ENCODE measurements around the gene SCO2.

SCO2 gene

DNA sequence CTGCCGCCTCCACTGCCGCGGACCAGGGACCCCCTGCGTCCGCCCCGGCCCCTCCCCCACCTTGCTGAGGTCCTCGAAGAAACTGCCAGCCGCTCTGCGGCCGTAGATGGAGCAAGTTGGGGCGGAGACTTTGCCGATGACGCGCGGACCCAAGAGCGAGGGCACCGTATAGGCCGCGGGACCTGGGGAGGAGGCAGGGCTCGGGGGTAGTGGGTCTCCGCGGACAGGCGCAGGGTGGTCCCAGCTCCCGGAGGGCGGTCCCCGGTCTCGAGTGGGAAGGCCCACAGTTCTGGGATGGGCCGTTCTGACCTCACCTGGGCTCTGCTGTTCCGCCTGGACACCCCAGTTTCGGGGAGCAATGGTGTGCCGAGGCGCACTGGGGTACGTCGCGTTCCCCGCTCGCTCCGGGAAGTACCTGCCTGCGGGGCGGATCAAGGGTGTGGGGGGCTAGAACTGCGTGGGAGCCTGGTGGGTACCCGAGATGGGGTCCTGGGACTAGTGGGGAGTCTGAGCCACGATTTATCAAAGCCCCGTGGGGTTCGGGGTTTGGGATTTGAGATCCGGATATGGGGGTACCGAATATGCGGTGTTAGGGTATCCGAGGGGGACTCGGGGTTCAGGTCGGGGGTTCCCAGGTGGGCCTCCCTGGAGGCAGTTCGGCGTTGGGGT, 5.6 kb upstream of the SCO2 start:
- no peak for TF ChIP-seq NFIC (IDR thresholded peaks at IDR 0.05)
- no peak for TF ChIP-seq FOXM1 (IDR thresholded peaks at IDR 0.05; ENCODE audit: borderline replicate concordance, low read depth)
- TF ChIP-seq ZBTB7A (IDR thresholded peaks at IDR 0.05; ENCODE audit: low read depth), result 0 out of 2 replicates have a peak, but pooled peaks have one; percentile 14
- TF ChIP-seq EP300 (IDR thresholded peaks at IDR 0.05; ENCODE audit: borderline replicate concordance), result no peak
- no peak for TF ChIP-seq TCF12 (IDR thresholded peaks at IDR 0.05; ENCODE audit: low read depth)

DNA sequence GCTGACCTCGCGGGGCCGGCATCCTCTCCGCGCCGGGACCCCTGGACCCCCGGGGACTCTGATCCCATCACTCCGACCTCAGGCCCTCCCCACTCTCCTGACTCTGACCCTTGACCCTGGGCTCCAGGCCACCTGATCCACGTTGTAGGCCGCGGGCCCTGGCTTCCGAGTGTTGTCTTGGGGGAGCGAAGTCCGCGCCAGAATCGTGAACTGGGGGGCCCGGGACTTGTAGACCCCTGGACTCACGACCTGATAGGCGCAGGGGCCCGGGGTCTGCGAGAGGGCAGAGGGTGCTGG, 5.1 kb upstream of the SCO2 start:
- TF ChIP-seq ZBTB7A (IDR thresholded peaks at IDR 0.05; ENCODE audit: low read depth) (peak; percentile 88), TEAD4 (IDR thresholded peaks at IDR 0.05) (no peak)

DNA sequence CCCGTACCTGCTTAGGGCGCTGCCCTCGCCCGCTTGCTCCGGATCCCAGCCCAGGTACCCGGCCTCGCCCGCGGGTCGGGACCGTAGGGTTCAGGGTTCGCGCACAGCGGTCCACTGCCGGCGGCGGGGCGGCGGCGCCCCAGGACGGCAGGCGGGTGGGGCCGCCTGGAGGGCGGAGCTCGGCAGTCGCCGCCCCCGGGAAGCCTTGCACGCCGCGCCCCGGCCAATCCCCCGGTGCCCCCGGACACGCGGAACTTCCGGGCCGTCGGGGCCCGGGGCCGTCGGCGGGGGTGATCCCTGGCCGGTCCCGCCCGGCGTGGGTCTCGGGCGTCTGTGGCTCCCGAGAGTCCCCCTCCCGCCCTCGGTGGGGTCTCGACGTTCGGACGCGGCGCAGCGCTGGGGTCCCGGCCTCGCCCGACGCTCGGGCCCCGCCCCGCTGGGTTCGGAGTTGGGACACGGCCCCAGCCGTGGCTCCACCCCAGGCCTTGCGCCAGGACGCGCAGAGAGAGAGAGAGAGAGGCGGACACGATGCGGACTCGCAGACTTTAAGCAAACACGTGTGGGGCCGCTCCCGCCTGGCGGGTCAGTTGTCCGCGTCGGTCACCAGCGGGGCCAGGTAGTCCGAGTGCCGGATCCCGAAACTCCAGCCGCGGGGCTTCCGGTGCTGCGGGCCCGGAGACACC, 4.6 kb upstream of the SCO2 start, which contains the start of gene TYMP:
Gene TYMP, minus strand, starts transcription at position 116 of the 683 bp plus-strand sequence. CDS start 303 bp downstream, outside the sequence.
- TF ChIP-seq FOXM1 (IDR thresholded peaks at IDR 0.05; ENCODE audit: borderline replicate concordance, low read depth) (no peak), TAF1 (IDR thresholded peaks at IDR 0.05; ENCODE audit: low read depth) (0 out of 2 replicates have a peak, but pooled peaks have one; percentile 35), RAD21 (IDR thresholded peaks at IDR 0.05; ENCODE audit: low read depth) (no peak), YY1 (IDR thresholded peaks at IDR 0.05; ENCODE audit: low read depth) (peak; percentile 57; the same call in 1 of the 2 replicates), CEBPB (IDR thresholded peaks at IDR 0.05) (no peak), TEAD4 (IDR thresholded peaks at IDR 0.05) (peak; percentile 21; the same call in 1 of the 2 replicates), NFIC (IDR thresholded peaks at IDR 0.05) (peak; percentile 25; the same call in 1 of the 2 replicates), TCF12 (IDR thresholded peaks at IDR 0.05; ENCODE audit: low read depth) (peak; percentile 38; the same call in 1 of the 2 replicates), EGR1 (IDR thresholded peaks at IDR 0.05) (no peak), EP300 (IDR thresholded peaks at IDR 0.05; ENCODE audit: borderline replicate concordance) (no peak)
- TF ChIP-seq, protein P1, sequence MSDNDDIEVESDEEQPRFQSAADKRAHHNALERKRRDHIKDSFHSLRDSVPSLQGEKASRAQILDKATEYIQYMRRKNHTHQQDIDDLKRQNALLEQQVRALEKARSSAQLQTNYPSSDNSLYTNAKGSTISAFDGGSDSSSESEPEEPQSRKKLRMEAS (IDR thresholded peaks at IDR 0.05), result peak; percentile 96
- TF ChIP-seq, protein P2, sequence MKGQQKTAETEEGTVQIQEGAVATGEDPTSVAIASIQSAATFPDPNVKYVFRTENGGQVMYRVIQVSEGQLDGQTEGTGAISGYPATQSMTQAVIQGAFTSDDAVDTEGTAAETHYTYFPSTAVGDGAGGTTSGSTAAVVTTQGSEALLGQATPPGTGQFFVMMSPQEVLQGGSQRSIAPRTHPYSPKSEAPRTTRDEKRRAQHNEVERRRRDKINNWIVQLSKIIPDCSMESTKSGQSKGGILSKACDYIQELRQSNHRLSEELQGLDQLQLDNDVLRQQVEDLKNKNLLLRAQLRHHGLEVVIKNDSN (IDR thresholded peaks at IDR 0.05), result peak; percentile 25; the same call in 1 of the 2 replicates

DNA sequence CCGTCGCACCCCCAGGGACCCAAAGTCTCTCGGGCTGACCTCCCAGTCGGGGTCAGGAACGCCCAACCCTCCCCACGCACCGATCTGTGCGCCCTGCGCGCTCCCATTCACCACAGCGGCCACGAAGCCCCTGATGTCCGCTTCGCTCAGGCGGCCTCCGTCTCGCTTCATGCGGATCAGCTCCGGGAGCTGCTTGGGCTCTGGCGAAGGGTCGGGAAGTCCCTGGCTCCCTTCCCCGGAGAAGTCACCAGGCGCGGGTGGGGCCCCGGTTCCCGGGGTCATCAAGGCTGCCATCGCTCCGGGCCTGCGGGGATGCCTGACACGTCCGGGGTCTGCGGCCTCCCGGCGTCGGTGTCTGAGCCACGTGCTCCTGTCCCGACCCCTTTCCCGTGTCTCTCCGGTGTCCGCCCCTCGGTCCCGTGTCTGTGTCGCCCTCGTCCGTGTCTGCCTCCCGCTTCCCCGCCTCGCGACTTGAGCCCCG, 4.1 kb upstream of the SCO2 start:
- no peak for TF ChIP-seq NFIC (IDR thresholded peaks at IDR 0.05)
- no peak for TF ChIP-seq CEBPB (IDR thresholded peaks at IDR 0.05)
- TF ChIP-seq TCF12 (IDR thresholded peaks at IDR 0.05; ENCODE audit: low read depth), result no peak
- TF ChIP-seq TAF1 (IDR thresholded peaks at IDR 0.05; ENCODE audit: low read depth), result no peak
- TF ChIP-seq EGR1 (IDR thresholded peaks at IDR 0.05), result no peak
- TF ChIP-seq, protein P2 (IDR thresholded peaks at IDR 0.05), result no peak
- no peak for TF ChIP-seq TEAD4 (IDR thresholded peaks at IDR 0.05)
- TF ChIP-seq, protein P1 (IDR thresholded peaks at IDR 0.05), result no peak
- no peak for TF ChIP-seq ZBTB7A (IDR thresholded peaks at IDR 0.05; ENCODE audit: low read depth)
- no peak for TF ChIP-seq RAD21 (IDR thresholded peaks at IDR 0.05; ENCODE audit: low read depth)
- no peak for TF ChIP-seq YY1 (IDR thresholded peaks at IDR 0.05; ENCODE audit: low read depth)
- TF ChIP-seq CREB1 (IDR thresholded peaks at IDR 0.05; ENCODE audit: low read depth), result no peak
- TF ChIP-seq, protein P3, sequence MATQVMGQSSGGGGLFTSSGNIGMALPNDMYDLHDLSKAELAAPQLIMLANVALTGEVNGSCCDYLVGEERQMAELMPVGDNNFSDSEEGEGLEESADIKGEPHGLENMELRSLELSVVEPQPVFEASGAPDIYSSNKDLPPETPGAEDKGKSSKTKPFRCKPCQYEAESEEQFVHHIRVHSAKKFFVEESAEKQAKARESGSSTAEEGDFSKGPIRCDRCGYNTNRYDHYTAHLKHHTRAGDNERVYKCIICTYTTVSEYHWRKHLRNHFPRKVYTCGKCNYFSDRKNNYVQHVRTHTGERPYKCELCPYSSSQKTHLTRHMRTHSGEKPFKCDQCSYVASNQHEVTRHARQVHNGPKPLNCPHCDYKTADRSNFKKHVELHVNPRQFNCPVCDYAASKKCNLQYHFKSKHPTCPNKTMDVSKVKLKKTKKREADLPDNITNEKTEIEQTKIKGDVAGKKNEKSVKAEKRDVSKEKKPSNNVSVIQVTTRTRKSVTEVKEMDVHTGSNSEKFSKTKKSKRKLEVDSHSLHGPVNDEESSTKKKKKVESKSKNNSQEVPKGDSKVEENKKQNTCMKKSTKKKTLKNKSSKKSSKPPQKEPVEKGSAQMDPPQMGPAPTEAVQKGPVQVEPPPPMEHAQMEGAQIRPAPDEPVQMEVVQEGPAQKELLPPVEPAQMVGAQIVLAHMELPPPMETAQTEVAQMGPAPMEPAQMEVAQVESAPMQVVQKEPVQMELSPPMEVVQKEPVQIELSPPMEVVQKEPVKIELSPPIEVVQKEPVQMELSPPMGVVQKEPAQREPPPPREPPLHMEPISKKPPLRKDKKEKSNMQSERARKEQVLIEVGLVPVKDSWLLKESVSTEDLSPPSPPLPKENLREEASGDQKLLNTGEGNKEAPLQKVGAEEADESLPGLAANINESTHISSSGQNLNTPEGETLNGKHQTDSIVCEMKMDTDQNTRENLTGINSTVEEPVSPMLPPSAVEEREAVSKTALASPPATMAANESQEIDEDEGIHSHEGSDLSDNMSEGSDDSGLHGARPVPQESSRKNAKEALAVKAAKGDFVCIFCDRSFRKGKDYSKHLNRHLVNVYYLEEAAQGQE (IDR thresholded peaks at IDR 0.05; ENCODE audit: low read depth), result no peak
- no peak for TF ChIP-seq FOXM1 (IDR thresholded peaks at IDR 0.05; ENCODE audit: borderline replicate concordance, low read depth)
- TF ChIP-seq EP300 (IDR thresholded peaks at IDR 0.05; ENCODE audit: borderline replicate concordance), result no peak

DNA sequence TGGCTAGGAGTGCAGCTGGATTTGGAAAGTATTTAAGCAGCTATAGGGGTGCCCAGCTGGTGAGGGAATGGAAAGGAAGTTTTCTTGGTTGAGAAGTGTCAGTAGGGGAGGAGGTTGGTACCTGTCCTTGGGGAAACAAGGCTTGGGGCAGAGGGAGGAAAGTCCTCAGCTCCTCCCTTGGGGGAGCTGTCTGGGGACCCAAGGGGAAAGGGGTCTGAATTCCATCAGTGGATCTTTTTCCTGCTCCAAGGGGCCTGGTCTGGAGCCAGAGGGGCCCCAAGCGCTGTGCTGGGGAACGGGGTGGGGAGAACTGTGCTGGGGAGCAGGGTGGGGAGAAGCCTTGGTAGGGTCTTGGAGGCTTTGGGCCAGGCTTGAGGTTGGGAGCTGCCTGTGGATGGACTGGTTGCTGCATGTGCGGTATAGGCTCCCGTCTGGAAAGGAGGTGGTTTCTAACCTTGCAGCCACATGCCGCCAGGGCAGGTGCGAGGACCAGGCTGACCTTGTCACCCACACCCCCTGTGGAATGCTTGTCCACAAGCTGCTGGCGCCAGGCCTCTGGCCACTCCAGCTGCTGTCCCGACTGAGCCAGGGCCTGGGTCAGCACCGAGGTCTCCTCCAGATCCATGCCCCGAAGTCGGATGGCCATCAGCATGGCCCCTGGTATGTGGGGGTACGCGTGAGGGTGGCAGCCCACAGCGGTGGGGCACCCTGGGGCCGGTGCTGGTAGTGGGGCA, 3.5 kb upstream of the SCO2 start:
- TF ChIP-seq, protein P3 (IDR thresholded peaks at IDR 0.05; ENCODE audit: low read depth), result no peak
- TF ChIP-seq, protein P1 (IDR thresholded peaks at IDR 0.05), result peak; percentile 93

Measured in Ishikawa (cell line).